HEK293 (cell line): ENCODE results near the gene SCAND1.

ENCODE experiments used
- CTCF ChIA-PET: fragments of 350-600 bp; formaldehyde crosslinking; extraction: SDS; loops from one replicate; lab custom pipeline; 2021; ENCODE audit warnings: antibody characterized with exemption; lab: Yijun Ruan, JAX
- POLR2A ChIA-PET: fragments of 300-600 bp; formaldehyde crosslinking; extraction: SDS; loops from one replicate; lab custom pipeline; 2020; ENCODE audit warnings: antibody characterized with exemption, inconsistent platforms; lab: Yijun Ruan, JAX
- H3K27ac ChIP-seq: fragments of 200-500 bp; sonication (Bioruptor generic); 2 replicates; pipeline ENCODE4 v1.5.1; 2014; ENCODE audit warnings: low read depth, low read length, control low read depth, inconsistent platforms; ENCODE audit errors: extremely low read depth
- H3K36me3 ChIP-seq, 2 experiments: fragments of 200-500 bp in 1 of 2; sonication (Bioruptor generic) in 1 of 2; 1 replicate in 1 of 2; 2 replicates in 1 of 2; pipeline ENCODE4 v1.5.1; 2014 to 2017; ENCODE audit warnings: inconsistent platforms in 2 of 2, low read length in 2 of 2; ENCODE audit not compliant: control insufficient read depth in 2 of 2, insufficient read depth in 1 of 2
- H3K4me1 ChIP-seq: fragments of 200-500 bp; sonication (Bioruptor generic); 2 replicates; pipeline ENCODE4 v1.5.1; 2014; ENCODE audit warnings: mild to moderate bottlenecking, low read length, inconsistent platforms; ENCODE audit not compliant: control insufficient read depth, insufficient read depth
- H3K4me3 ChIP-seq: 2 replicates; pipeline ENCODE4 v1.5.1; 2011; ENCODE audit warnings: low read depth, mild to moderate bottlenecking, control low read depth, low read length, moderate library complexity
- H3K9me3 ChIP-seq: fragments of 200-500 bp; sonication (Bioruptor generic); 2 replicates; pipeline ENCODE4 v1.5.1; 2014; ENCODE audit warnings: low read depth, low read length, inconsistent platforms; ENCODE audit not compliant: control insufficient read depth, insufficient read depth
- GFI1B ChIP-seq: fragments of 450-650 bp; formaldehyde crosslinking; IDR thresholded peaks from 2 replicates; pipeline ENCODE4 v1.5.1; 2016; ENCODE audit warnings: missing biosample characterization, missing genetic modification characterization
- HIC1 ChIP-seq: fragments of 450-650 bp; formaldehyde crosslinking; IDR thresholded peaks from 2 replicates; pipeline ENCODE4 v1.5.1; 2016; ENCODE audit warnings: missing biosample characterization, missing genetic modification characterization
- HOXD13 ChIP-seq: sonication (generic); formaldehyde crosslinking; IDR thresholded peaks from 2 replicates; pipeline ENCODE4 v1.8.0; 2022; ENCODE audit warnings: missing genetic modification reagents, borderline replicate concordance
- KLF8 ChIP-seq: fragments of 450-650 bp; formaldehyde crosslinking; IDR thresholded peaks from 2 replicates; pipeline ENCODE4 v1.5.1; 2016; ENCODE audit warnings: missing biosample characterization, missing genetic modification characterization
- PRDM4 ChIP-seq: fragments of 450-650 bp; formaldehyde crosslinking; IDR thresholded peaks from 2 replicates; pipeline ENCODE4 v1.5.1; 2017; ENCODE audit warnings: missing biosample characterization, missing genetic modification characterization
- REPIN1 ChIP-seq: fragments of 450-650 bp; formaldehyde crosslinking; IDR thresholded peaks from 2 replicates; pipeline ENCODE4 v1.5.1; 2017; ENCODE audit warnings: missing biosample characterization, missing genetic modification characterization, low read depth
- SCRT2 ChIP-seq: fragments of 450-650 bp; formaldehyde crosslinking; IDR thresholded peaks from 2 replicates; pipeline ENCODE4 v1.5.1; 2016; ENCODE audit warnings: missing biosample characterization, missing genetic modification characterization
- SP2 ChIP-seq: fragments of 450-650 bp; formaldehyde crosslinking; IDR thresholded peaks from 2 replicates; pipeline ENCODE4 v1.5.1; 2016; ENCODE audit warnings: missing biosample characterization, missing genetic modification characterization
- SP3 ChIP-seq: fragments of 450-650 bp; formaldehyde crosslinking; IDR thresholded peaks from 2 replicates; pipeline ENCODE4 v1.5.1; 2016; ENCODE audit warnings: missing biosample characterization, missing genetic modification characterization
- ZBTB1 ChIP-seq: fragments of 450-650 bp; formaldehyde crosslinking; IDR thresholded peaks from 2 replicates; pipeline ENCODE4 v1.5.1; 2016; ENCODE audit warnings: missing biosample characterization, missing genetic modification characterization
- ZBTB17 ChIP-seq: fragments of 450-650 bp; formaldehyde crosslinking; IDR thresholded peaks from 2 replicates; pipeline ENCODE4 v1.5.1; 2016; ENCODE audit warnings: missing biosample characterization, missing genetic modification characterization
- ZFP3 ChIP-seq: fragments of 450-650 bp; formaldehyde crosslinking; IDR thresholded peaks from 2 replicates; pipeline ENCODE4 v1.5.1; 2016; ENCODE audit warnings: low read depth, missing biosample characterization, missing genetic modification characterization
- ZNF121 ChIP-seq: fragments of 450-650 bp; formaldehyde crosslinking; IDR thresholded peaks from 2 replicates; pipeline ENCODE4 v1.5.1; 2016; ENCODE audit warnings: missing biosample characterization, missing genetic modification characterization
- ZNF138 ChIP-seq: fragments of 450-650 bp; formaldehyde crosslinking; IDR thresholded peaks from 2 replicates; pipeline ENCODE4 v1.5.1; 2016; ENCODE audit warnings: missing biosample characterization, missing genetic modification characterization, borderline replicate concordance
- ZNF146 ChIP-seq: fragments of 450-650 bp; formaldehyde crosslinking; IDR thresholded peaks from 2 replicates; pipeline ENCODE4 v1.5.1; 2016; ENCODE audit warnings: missing biosample characterization, missing genetic modification characterization
- ZNF174 ChIP-seq: fragments of 450-650 bp; formaldehyde crosslinking; IDR thresholded peaks from 2 replicates; pipeline ENCODE4 v1.5.0; 2017; ENCODE audit warnings: missing biosample characterization, mild to moderate bottlenecking, missing genetic modification characterization
- ZNF211 ChIP-seq: fragments of 450-650 bp; formaldehyde crosslinking; IDR thresholded peaks from 2 replicates; pipeline ENCODE4 v1.5.1; 2016; ENCODE audit warnings: low read depth, missing biosample characterization, missing genetic modification characterization
- ZNF221 ChIP-seq: fragments of 450-650 bp; formaldehyde crosslinking; IDR thresholded peaks from 2 replicates; pipeline ENCODE4 v1.5.1; 2017; ENCODE audit warnings: missing biosample characterization, missing genetic modification characterization, borderline replicate concordance
- ZNF404 ChIP-seq: fragments of 450-650 bp; formaldehyde crosslinking; IDR thresholded peaks from 2 replicates; pipeline ENCODE4 v1.5.1; 2017; ENCODE audit warnings: missing biosample characterization, missing genetic modification characterization
- ZNF530 ChIP-seq: fragments of 450-650 bp; formaldehyde crosslinking; IDR thresholded peaks from 2 replicates; pipeline ENCODE4 v1.5.1; 2016; ENCODE audit warnings: low read depth, missing biosample characterization, missing genetic modification characterization
- ZNF549 ChIP-seq: fragments of 450-650 bp; IDR thresholded peaks from 2 replicates; pipeline ENCODE4 v1.5.1; 2018; ENCODE audit warnings: missing biosample characterization, missing genetic modification characterization, mild to moderate bottlenecking, inconsistent platforms, moderate library complexity
- ZNF558 ChIP-seq: fragments of 450-650 bp; formaldehyde crosslinking; IDR thresholded peaks from 2 replicates; pipeline ENCODE4 v1.5.1; 2016; ENCODE audit warnings: missing biosample characterization, missing genetic modification characterization
- ZNF580 ChIP-seq: fragments of 450-650 bp; formaldehyde crosslinking; IDR thresholded peaks from 2 replicates; pipeline ENCODE4 v1.5.1; 2016; ENCODE audit warnings: missing biosample characterization, missing genetic modification characterization
- ZNF610 ChIP-seq: fragments of 450-650 bp; formaldehyde crosslinking; IDR thresholded peaks from 2 replicates; pipeline ENCODE4 v1.5.1; 2016; ENCODE audit warnings: missing biosample characterization, missing genetic modification characterization, borderline replicate concordance
- ZNF623 ChIP-seq: fragments of 450-650 bp; formaldehyde crosslinking; IDR thresholded peaks from 2 replicates; pipeline ENCODE4 v1.5.1; 2016; ENCODE audit warnings: missing biosample characterization, missing genetic modification characterization
- ZNF624 ChIP-seq: fragments of 450-650 bp; formaldehyde crosslinking; IDR thresholded peaks from 2 replicates; pipeline ENCODE4 v1.5.1; 2017; ENCODE audit warnings: missing biosample characterization, missing genetic modification characterization
- ZNF660 ChIP-seq: fragments of 450-650 bp; IDR thresholded peaks from 2 replicates; pipeline ENCODE4 v1.5.1; 2018; ENCODE audit warnings: missing biosample characterization, mild to moderate bottlenecking, missing genetic modification characterization
- ZNF76 ChIP-seq: fragments of 450-650 bp; formaldehyde crosslinking; IDR thresholded peaks from 2 replicates; pipeline ENCODE4; 2016; ENCODE audit warnings: low read depth, missing biosample characterization, missing genetic modification characterization, borderline replicate concordance
- ZSCAN16 ChIP-seq: fragments of 450-650 bp; formaldehyde crosslinking; IDR thresholded peaks from 2 replicates; pipeline ENCODE4 v1.5.1; 2016; ENCODE audit warnings: missing biosample characterization, missing genetic modification characterization
- ZSCAN4 ChIP-seq: fragments of 450-650 bp; formaldehyde crosslinking; IDR thresholded peaks from 2 replicates; pipeline ENCODE4 v1.5.1; 2017; ENCODE audit warnings: missing biosample characterization, missing genetic modification characterization

The SCAND1 gene

GRCh38 chr20:35918021-35918420 lies 36.3 kb downstream of the SCAND1 start:
- no peaks in the 10 kb centered on the region for H3K4me1 ChIP-seq
- POLR2A ChIA-PET = no interaction called here
- no peak overlapping the region for H3K27ac ChIP-seq
- peaks cover 4 to 64% of the 10 kb centered on the region in 2 experiments; a peak in 2 of 3 replicates for H3K36me3 ChIP-seq
- H3K4me3 ChIP-seq = no peak overlapping the region
- no peak for TF ChIP-seq ZNF76 (tag by site-specific recombination)
- TF ChIP-seq REPIN1 (tag by site-specific recombination) = no peak
- no peak for TF ChIP-seq KLF8 (tag by site-specific recombination)
- TF ChIP-seq ZNF623 (tag by site-specific recombination) = no peak
- TF ChIP-seq ZNF174 (tag by site-specific recombination) = no peak
- TF ChIP-seq ZNF146 (tag by site-specific recombination) = no peak
- TF ChIP-seq ZSCAN16 = no peak
- no peak for TF ChIP-seq ZNF624 (tag by site-specific recombination)
- TF ChIP-seq ZSCAN4 (tag by site-specific recombination) = no peak
- no peak for TF ChIP-seq ZNF138
- no peak for TF ChIP-seq SCRT2
- no peak for TF ChIP-seq PRDM4 (tag by site-specific recombination)
- TF ChIP-seq, all 188 proteins: peak for 0
- no peaks in the 10 kb centered on the region for H3K9me3 ChIP-seq
- CTCF ChIA-PET = no interaction called here

GRCh38 chr20:35917077-35917476 lies 37.2 kb downstream of the SCAND1 start:
- H3K36me3 ChIP-seq = peaks cover 4 to 67% of the 10 kb centered on the region in 2 experiments; a peak in 2 of 3 replicates
- no peaks in the 10 kb centered on the region for H3K9me3 ChIP-seq
- no peak for TF ChIP-seq ZFP3 (tag by site-specific recombination)
- no peak for TF ChIP-seq ZNF530 (tag by site-specific recombination)
- no peak for TF ChIP-seq SP3 (tag by site-specific recombination)
- no peak for TF ChIP-seq ZNF610 (tag by site-specific recombination)
- TF ChIP-seq ZBTB1 (tag by site-specific recombination) = no peak
- no peak for TF ChIP-seq SP2 (tag by site-specific recombination)
- TF ChIP-seq ZNF580 (tag by site-specific recombination) = no peak
- no peaks in the 10 kb centered on the region for H3K4me1 ChIP-seq
- POLR2A ChIA-PET = interaction anchor here (0.6 kb wide), 1 partner anchor 16 kb away, joined by 3 read pairs; no protein-coding TSS in a partner anchor
- no peak overlapping the region for H3K27ac ChIP-seq
- CTCF ChIA-PET = no interaction called here
- no peak overlapping the region for H3K4me3 ChIP-seq

- POLR2A ChIA-PET = no interaction called here
- H3K36me3 ChIP-seq = peaks cover 8 to 43% of the 10 kb centered on the region in 2 experiments; a peak in 2 of 3 replicates
- no peaks in the 10 kb centered on the region for H3K9me3 ChIP-seq
- no peak overlapping the region for H3K4me3 ChIP-seq
- H3K27ac ChIP-seq = no peak overlapping the region
- CTCF ChIA-PET = no interaction called here
- no peaks in the 10 kb centered on the region for H3K4me1 ChIP-seq
- TF ChIP-seq ZBTB17 (tag by site-specific recombination) (no peak), GFI1B (no peak), ZNF221 (tag by site-specific recombination) (no peak), ZNF660 (tag by site-specific recombination) (no peak), ZNF549 (tag by site-specific recombination) (no peak), HOXD13 (CRISPR knock-in tag) (no peak), ZNF558 (no peak), ZNF121 (tag by site-specific recombination) (no peak), ZNF211 (tag by site-specific recombination) (no peak), HIC1 (tag by site-specific recombination) (no peak), ZNF404 (tag by site-specific recombination) (no peak), ZNF623 (tag by site-specific recombination) (no peak)
Observed at GRCh38 chr20:35912881-35913280, 41.4 kb downstream of the SCAND1 start.
